ENCODE measurements around the gene HOXC11.

GRCh38 chr12:54006559-54007220, 33.8 kb downstream of the HOXC11 start:
- no peak for TF ChIP-seq POLR2A (IDR thresholded peaks at IDR 0.05; ENCODE audit: low read length)
- no peak for TF ChIP-seq GATA1 (IDR thresholded peaks at IDR 0.05; ENCODE audit: low read depth, low read length)

All from erythroblast (primary cell).